ENCODE measurements around the gene ANAPC10.
A peak's percentile ranks its signal among the peaks of the same experiment; 100 is the strongest.
"Not testable (repeated sequence)": the region's sequence is repeated elsewhere in the genome, so short reads cannot be mapped to it uniquely, and the experiment has no call there.

The ANAPC10 gene, protein sequence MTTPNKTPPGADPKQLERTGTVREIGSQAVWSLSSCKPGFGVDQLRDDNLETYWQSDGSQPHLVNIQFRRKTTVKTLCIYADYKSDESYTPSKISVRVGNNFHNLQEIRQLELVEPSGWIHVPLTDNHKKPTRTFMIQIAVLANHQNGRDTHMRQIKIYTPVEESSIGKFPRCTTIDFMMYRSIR

DNA sequence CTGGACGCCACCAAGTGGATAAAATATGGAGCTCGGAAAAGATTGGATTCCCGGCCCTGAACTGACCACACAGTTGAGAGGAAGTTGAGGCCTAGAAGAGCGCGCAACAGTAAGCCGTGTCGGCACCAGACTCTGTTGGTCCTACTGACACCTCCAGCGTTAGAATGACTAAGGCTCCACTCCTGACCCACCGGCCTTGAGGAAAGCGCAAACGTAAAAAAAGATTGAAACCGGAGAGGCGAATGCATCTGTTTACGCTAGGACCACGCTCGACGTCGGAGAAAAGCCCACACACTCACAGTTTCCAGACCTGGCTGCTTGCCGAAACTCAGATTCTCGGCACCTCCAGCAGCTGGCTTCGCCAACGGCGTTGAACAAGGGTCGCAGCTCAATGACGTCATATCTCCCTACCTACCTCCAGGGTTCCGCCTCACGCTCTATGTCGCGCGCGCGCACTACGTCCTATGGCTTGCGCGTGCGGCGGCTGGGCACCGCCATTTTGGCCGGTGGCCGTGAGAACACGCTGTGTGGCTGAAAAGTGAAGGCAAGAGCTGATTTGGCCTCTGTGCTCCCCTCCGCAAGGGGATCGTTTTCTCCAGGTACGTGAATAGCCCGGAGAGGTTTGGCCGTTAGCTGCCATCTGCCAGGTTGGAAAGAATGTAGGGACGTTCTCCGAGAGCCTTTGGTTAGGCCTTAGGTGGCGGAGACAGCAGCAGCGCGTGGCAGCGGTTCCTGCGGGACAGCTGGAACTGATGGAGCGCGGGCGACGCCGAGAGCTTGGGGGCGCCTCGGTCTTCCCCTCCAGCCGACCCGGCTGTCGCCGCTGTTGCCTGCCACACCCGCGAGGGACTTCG lies at the start of gene ANAPC10, which contains the start of gene ABCE1:
Gene ANAPC10, minus strand, starts transcription at position 376 of the 854 bp plus-strand sequence. CDS start 2,097 bp downstream, outside the sequence.
Gene ABCE1, plus strand, starts transcription at position 491 of the 854 bp plus-strand sequence. CDS start 6,102 bp downstream, outside the sequence.
- DNase-seq (ENCODE audit: low spot score): peak; percentile 99

DNA sequence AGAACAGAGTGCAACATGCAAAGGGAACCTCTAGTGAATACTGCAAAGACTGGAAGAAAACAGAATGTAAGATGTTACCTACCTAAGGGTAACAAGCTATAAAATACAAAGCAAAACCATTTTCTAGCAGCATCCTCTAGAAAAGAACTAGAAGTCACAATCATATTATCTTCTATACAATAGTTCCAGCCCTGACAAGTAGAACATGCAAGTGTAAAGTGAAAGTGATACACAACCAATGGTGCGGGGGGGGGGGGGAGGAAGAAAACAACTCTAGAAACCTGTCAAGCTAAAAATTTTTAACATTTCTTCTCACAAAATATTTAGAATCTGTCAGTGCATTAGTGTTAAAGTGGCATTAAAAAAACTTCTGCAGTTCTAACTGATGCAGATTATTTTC lies 38.2 kb upstream of the ANAPC10 start:
- not testable (repeated sequence) for DNase-seq (ENCODE audit: low spot score)

DNA sequence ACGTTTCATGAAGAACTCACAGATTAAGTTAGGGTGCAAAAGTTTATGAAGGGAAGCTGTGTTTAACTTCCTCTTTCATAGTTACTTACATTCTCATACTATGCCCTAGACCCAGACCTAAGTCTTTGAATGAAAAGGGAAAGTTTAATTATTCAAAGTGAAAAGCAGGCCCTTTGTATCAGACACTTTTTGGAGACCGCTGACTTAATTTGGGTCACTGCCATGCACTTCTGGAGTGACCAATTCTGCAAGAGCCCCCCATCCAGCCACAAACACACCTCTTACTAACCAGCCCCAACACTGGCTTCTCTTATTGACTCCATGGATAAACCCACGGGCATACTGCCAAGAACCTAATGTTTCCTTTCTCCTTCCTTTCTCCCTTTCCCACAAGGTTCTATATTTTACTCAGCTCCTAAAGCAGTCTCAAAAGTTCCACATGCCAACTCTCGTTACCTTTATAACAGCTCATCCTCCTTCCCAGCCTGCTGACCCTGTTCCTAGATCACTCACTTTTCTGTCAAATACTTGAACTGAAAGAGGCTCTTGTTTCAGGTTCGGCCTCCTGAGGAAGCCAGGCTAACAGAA lies 34.6 kb upstream of the ANAPC10 start:
- DNase-seq (ENCODE audit: low spot score): peak; percentile 36

DNA sequence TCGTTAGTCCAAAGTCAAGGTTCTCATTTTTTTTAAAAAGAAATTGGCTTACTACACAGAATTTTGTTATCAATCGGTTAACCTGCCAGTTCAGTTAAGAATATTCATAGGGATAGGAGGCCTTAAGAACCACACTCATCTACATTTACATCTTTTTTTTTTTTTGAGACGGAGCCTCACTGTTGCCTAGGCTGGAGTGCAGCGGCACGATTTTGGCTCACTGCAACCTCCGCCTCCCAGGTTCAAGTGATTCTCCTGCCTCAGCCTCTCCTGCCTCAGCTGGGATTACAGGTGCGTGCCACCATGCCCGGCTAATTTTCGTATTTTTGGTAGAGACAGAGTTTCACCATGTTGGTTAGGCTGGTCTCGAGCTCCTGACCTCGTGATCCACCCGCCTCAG lies 33.9 kb upstream of the ANAPC10 start:
- DNase-seq (ENCODE audit: low spot score): no peak

DNA sequence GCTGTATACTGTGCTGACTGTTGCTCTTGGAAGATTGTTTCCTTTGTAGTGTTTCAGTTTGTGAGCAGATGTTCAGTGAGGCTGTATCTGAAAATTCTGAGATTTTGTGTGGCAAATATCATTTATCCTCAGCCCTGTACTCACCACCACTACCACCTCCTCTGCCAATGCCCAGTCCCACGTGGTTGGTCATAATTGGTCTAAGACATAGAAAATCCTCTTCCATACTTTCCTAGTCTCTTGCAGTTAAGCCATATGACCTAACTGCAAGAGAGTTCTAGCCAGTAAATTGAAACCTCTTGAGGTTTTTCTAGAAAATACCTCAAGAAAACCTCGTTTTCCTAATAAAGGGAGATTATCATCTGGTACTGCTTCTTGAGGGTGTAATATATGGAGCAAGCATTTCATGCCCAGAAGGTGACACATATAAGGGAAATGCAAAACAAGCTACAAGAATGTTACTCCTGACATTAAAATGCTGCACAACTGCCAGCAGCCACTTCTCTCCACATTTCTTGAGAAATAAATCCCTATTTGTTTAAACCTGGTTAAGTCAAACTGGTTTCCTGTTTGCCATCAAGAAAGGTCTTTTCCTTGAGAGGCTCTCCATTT lies 32.9 kb upstream of the ANAPC10 start:
- DNase-seq (ENCODE audit: low spot score): no peak

DNA sequence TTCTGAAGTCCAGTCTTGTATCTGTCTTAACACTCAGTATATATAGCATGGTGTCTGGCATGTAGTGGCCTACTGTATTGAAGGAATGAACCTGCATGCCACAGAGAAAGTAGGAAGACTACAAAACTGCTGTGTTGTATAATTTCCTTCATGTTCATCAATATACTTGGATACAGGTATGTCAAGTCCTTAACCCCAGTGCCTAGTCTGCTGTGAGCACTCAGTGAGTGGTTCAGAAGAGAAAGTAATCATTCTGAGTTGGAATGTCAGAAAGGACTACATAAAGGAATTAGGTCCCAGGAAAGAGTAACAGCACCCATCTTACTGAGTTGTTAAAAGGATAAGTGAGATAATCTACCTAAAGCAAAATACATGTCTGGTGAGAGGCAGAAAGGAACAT lies 32.1 kb upstream of the ANAPC10 start:
- DNase-seq (ENCODE audit: low spot score): no peak

DNA sequence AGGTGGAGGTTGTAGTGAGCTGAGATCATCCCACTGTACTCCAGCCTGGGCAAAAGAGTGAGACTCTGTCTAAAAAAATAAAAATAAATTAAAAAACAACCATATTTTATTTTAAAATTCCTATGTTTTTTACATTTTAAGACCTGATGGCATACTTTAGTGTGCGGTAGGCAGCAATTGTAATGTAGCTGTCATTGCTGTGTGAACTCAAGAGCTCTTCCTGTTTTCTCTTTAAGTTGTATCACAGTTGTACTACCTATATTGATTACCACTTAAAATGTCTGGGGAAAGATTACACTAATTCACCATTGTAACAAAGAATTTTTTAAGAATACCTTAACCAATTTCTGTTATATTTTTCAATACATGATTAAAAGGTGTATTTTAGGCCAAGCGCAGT lies 27.4 kb upstream of the ANAPC10 start:
- DNase-seq (ENCODE audit: low spot score): no peak

DNA sequence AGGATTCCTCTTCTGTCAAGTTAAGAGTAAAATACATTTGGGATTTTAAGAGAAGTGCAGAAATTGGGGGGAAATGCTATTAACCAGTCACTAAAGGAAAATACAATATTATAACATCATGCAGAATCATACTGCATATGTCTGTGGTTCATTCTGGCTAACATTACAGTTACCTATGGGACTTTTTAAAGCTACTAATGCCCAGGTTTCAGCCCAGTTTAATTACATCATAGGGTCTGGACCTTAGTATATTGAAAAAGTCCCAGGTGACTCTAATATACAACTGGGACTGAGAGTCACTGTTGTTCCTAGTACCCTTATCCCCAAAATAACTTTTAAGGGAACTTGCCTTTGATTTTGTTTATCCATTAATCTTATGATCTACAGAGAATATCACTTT lies 10.1 kb upstream of the ANAPC10 start:
- no peak for DNase-seq (ENCODE audit: low spot score)

DNA sequence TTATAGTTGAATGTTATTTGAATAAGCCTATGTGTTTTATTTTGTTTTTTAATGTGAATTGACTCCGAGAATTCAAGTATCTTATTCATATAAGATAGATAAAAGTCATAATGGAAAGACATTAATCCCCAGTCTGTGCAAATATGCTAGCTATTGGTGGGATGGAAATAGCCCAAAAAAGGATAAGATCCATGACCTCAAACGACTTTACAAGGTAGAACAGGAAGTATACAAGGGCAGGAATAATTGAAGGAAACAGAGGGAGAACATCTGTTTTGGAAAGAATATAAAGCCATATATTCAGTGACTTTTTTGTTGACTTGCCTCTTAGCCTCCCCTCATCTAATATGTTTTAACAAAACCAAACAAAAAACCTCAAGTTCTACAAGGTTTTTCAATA lies 9.1 kb upstream of the ANAPC10 start:
- DNase-seq (ENCODE audit: low spot score): no peak

DNA sequence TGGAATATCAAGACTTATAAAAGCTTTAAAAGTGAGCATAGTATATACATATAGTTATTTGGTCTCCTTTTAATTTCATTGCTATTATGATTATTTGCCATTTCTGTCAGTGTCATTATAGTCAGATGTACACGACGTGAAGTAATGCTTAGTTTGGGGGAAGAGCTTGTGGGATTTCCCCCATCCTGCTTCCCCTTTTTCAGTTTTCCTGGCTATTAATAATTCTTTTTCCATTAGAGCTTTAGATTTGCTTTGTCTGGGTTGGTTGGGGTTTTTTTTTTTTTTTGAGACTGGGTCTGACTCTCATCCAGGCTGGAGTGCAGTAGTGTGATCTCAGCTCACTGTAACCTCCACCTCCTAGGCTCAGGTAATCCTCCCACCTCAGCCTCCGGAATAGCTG lies 5.5 kb upstream of the ANAPC10 start:
- DNase-seq (ENCODE audit: low spot score): no peak

DNA sequence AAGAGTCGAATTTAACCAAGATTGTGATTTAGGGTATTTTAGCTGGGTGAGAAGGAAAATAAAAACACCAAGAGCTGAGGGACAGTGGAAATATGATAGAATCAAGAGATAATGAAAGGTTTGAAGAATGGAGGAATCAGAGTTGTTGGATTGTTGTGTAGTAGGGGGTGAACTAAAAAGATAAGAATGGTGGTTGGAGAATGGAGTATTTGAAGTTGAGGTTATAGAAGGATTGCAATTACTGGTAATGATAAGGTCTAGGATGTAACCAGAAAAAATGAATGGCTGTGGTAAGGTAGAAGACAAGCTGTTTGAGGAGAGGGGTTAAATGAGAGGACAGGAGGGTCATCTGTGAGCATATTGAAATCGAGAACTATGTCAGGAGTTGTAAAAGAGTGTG lies 4.6 kb upstream of the ANAPC10 start:
- DNase-seq (ENCODE audit: low spot score): no peak

DNA sequence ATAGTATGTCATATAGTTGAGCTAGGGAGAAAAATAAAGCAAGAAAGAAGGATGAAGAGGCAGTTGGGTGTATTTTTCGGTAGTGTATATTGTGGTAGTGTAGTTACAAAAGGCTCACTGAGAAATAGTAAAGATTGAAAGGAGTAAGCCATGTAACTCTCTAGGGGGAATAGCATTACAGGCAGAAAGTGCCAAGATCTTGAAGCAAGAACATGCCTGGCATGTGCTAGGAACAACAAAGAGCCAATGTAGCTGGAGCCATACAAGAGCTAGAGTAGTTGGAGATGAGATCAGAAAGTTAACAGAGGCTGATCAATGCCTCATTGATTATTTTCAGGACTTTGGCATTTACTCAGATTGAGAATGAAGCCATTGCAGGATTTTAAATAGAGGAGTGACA lies 3.1 kb upstream of the ANAPC10 start:
- no peak for DNase-seq (ENCODE audit: low spot score)

DNA sequence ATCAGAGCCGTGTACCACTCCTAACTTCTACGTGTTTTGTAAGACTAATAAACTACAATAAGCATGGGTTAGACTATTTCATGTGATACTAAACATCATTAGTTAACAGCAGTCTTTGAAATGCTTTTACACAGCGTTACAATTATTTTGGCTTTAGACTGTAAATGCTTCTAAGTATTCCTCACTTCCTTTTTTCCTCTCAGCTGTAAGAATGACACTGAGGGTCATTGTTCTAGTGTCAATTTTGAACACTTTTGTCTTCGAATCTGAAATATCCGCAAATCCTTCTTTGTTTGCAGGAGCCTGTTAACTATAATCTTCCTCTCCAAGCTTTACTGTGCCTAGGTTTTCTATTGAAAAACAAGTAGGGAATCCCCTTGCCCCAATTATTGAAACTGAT lies 1.7 kb upstream of the ANAPC10 start:
- peak; percentile 66 for DNase-seq (ENCODE audit: low spot score)

DNA sequence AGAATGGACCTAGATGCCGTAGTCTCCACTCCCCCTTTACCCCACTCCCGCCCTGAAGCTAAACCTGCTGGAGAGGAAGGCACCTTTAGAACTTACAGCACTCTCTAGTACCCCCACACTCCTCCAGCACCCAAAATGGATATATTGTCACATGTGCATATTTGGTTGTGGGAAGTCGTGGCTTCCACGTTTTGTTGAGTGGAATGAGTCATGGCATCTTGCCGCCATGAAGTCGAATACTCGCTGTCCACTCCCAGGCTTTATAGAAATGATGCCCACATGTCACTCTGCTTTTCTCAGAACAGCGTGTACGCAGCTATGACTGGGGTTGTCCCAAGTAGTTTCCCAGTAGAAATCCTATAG lies 660 bp upstream of the ANAPC10 start:
- DNase-seq (ENCODE audit: low spot score): peak; percentile 82

DNA sequence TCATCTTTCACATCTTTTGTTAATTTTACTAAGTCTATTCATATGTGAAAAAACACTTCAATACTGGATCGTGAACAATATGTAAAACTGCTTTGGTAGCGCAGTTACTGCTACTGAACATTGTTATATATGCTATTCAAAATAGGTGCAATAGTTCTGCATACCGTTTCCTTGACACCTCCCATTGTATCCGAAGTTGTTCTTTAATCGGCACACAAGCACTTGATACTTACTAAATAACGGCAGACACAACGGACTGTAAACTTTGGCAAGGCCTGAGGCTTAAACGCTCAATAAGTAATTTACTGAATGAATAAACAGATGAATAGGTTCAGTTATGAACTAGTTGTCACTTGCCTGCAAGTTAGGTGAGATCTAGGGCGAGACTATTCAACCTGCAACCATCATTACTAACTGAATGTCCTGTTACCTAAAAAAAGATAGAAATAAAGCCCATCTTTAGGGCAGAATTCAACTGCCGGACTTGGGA lies 620 bp downstream of the ANAPC10 start:
- peak; percentile 20 for DNase-seq (ENCODE audit: low spot score)

DNA sequence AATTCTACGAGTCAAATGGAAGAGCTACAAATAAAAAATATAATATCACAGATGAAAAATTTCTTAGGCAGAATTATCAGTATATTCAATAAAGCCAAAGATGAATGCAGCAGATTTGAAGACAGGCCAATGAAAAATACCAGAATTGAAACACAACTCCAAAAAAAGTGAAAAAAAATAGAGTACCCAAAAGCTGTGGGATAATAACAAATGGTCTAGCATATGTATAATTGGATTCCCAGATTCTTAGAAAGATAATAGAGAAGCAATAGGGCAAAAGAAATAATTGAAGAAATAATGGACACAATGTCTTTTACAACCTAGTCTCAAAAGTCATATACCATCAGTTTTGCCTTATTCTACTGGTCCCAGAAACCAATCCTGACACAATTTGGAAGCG lies 4.4 kb downstream of the ANAPC10 start:
- DNase-seq (ENCODE audit: low spot score): no peak

DNA sequence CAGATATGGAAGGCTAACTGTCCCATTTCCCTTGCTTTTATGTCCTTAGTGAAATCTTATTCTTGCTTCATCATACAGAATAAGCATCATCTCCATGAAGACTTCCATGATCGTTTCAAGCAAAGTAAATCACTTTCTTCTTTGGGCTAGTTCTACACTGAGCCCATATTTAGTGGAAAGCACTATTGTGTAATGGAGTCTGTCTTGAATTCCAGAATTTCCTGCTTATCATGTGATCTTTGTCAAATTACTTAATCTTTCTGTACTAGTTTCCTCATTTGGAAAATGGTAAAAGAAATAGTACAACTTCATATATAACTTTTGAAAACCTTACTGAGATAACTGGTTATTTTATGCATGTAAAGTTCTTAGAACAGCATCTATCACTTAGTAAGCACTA lies 7.6 kb downstream of the ANAPC10 start:
- no peak for DNase-seq (ENCODE audit: low spot score)

DNA sequence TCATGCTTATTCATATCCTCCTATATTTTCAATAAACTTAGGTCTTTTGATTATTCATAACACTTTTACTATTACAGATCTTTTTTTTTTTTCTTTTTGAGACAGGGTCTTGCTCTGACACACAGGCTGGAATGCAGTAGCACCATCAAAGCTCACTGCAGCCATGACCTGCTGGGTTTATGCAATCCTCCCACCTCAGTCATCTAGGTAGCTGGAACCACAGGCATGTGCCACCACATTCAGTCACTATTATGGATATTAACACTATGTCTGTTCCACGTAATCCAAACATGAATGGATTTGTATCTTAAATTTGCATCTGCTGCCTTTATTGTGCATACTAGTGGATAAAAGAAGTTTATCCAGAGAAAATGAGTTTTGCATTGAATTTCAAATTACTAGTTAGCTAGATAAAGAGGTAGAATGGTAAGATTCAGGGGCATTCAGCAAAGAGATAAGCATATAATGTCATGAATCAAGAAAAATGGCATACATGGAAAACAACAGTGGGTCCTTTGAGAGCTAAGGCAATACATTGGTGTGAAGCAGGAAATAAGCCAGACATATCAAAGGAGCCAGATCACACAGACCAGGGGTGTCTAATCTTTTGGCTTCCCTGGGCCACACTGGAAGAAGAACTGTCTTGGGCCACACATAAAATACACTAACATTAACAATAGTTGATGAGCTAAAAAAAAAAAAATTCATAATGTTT lies 13.9 kb downstream of the ANAPC10 start:
- peak; percentile 64 for DNase-seq (ENCODE audit: low spot score)

DNA sequence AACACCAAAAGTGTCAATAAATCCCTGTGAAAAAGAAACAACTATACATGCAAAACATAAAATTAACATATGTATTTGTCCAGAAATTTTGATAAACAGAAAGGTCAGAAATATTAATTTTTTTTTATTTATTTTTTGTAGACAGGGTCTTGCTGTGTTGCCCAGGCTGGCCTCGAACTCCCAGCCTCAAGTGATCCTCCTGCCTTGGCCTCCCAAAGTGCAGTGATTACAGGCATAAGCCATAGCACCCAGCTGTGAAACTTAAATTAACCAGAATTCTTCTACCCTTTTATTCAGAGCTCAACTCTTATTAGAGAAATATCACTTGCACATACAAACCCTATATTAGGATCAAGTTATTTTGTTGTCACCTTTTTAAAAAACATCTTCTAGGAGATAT lies 16.2 kb downstream of the ANAPC10 start:
- no peak for DNase-seq (ENCODE audit: low spot score)

DNA sequence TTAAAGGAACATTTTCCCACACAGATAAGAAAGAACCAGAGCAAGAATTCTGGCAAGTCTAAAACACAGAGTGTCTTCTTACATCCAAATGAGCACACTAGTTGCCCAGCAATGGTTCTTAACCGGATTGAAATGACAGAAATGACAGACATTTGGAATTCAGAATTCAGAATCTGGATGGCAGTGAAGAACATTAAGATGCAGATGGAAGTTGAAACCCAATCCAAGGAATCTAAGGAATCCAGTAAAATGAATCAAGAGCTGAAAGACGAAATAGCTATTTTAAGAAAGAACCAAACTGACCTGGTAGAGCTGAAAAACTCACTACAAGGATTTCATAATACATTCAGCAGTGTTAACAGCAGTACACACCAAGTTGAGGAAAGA lies 21.5 kb downstream of the ANAPC10 start:
- no peak for DNase-seq (ENCODE audit: low spot score)

DNA sequence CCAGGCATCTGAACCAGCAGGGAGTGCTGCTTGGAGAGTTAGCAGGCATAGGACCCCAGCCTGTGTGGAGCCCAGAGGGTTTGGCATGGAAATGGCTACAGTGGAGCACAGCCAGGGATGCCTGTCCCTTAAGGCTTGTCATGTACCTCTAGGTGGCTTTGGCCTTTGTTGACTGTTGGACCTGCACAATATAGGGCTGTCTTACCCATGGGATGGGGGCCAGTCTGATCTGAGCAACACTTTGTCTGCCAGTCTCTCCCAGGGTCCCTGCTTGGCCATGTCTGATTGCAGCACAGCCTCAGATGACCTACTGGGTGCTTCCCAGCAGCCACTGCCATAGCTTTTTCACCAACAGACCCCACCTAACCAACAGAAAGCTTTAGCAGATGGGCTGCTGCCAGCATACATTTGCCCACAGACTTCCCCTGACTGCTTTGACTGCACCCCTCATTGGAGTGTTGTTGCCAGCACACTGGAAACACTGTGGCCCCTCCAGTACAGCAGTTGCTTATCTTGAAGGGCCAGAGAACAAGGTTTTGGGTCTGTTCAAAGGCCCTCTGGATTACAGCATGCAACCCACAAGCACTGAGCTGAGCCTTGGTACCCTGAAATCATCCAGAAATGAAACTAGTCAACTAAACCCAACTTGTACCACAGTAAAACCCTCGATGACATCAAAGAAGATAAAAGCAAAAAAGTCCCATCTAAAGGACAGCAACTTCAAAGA lies 22.1 kb downstream of the ANAPC10 start:
- no peak for DNase-seq (ENCODE audit: low spot score)
